NCI-H69 (cell line): ENCODE results near the gene SMPD3.

Source experiments
- DNase-seq: peaks from one replicate; lab custom pipeline; 2025; lab: John Stamatoyannopoulos, UW

The SMPD3 gene

GRCh38 chr16:68434624-68435210, 13.6 kb downstream of the SMPD3 start:
- peak; percentile 81 for DNase-seq

GRCh38 chr16:68433316-68433715, 15.0 kb downstream of the SMPD3 start:
- DNase-seq, result no peak

- DNase-seq, result no peak
Observed at GRCh38 chr16:68432701-68433100, 15.6 kb downstream of the SMPD3 start.

- DNase-seq, result no peak
Observed at GRCh38 chr16:68429076-68429854, 19.0 kb downstream of the SMPD3 start.

- no peak for DNase-seq
Observed at GRCh38 chr16:68427649-68428303, 20.5 kb downstream of the SMPD3 start.

GRCh38 chr16:68426347-68426652, 22.0 kb downstream of the SMPD3 start:
- peak; percentile 17 for DNase-seq

GRCh38 chr16:68425498-68426346, 22.6 kb downstream of the SMPD3 start:
- DNase-seq, result no peak

- DNase-seq, result no peak
Observed at GRCh38 chr16:68423771-68424170, 24.5 kb downstream of the SMPD3 start.

- no peak for DNase-seq
Observed at GRCh38 chr16:68422396-68422960, 25.8 kb downstream of the SMPD3 start.

- DNase-seq, result peak; percentile 69
Observed at GRCh38 chr16:68421076-68421475, 27.2 kb downstream of the SMPD3 start.

GRCh38 chr16:68420366-68420942, 27.9 kb downstream of the SMPD3 start:
- peak; percentile 96 for DNase-seq

- peak; percentile 88 for DNase-seq
Observed at GRCh38 chr16:68417711-68418301, 30.5 kb downstream of the SMPD3 start.

- peak; percentile 81 for DNase-seq
Observed at GRCh38 chr16:68416057-68417046, 32.0 kb downstream of the SMPD3 start.

GRCh38 chr16:68414581-68414980, 33.7 kb downstream of the SMPD3 start:
- no peak for DNase-seq

- no peak for DNase-seq
Observed at GRCh38 chr16:68412061-68412460, 36.2 kb downstream of the SMPD3 start.

- DNase-seq, result no peak
Observed at GRCh38 chr16:68411086-68411485, 37.2 kb downstream of the SMPD3 start.

GRCh38 chr16:68408967-68409366, 39.3 kb downstream of the SMPD3 start:
- no peak for DNase-seq

- DNase-seq, result no peak
Observed at GRCh38 chr16:68408428-68408827, 39.9 kb downstream of the SMPD3 start.

GRCh38 chr16:68406458-68407152, 41.7 kb downstream of the SMPD3 start:
- peak; percentile 86 for DNase-seq
